Activated naive CD4-positive, alpha-beta T cell treated with Interleukin-2 at 50 U/mL for 16 hours (primary cell): ENCODE data around the gene NEDD4L.
"Not testable (repeated sequence)": the region's sequence is repeated elsewhere in the genome, so short reads cannot be mapped to it uniquely, and the experiment has no call there.

Experiments used
- DNase-seq: peaks from one replicate; pipeline ENCODE4 v3.0.0-alpha.2; 2020

Gene NEDD4L

GRCh38 chr18:58161659-58162058, 117.6 kb downstream of the NEDD4L start:
- no peak for DNase-seq

GRCh38 chr18:58162127-58162526, 118.1 kb downstream of the NEDD4L start:
- no peak for DNase-seq

- DNase-seq = no peak
These were observed 119.1 kb downstream of the NEDD4L start for GRCh38 chr18:58163004-58163590.

GRCh38 chr18:58166278-58166844, 122.3 kb downstream of the NEDD4L start:
- no peak for DNase-seq

- DNase-seq = no peak
These were observed 123.0 kb downstream of the NEDD4L start for GRCh38 chr18:58167073-58167472.

- no peak for DNase-seq
These were observed 124.2 kb downstream of the NEDD4L start for GRCh38 chr18:58168221-58168620.

GRCh38 chr18:58168993-58169392, 125.0 kb downstream of the NEDD4L start:
- no peak for DNase-seq

- no peak for DNase-seq
These were observed 125.4 kb downstream of the NEDD4L start for GRCh38 chr18:58169472-58169871.

- DNase-seq = not testable (repeated sequence)
These were observed 126.0 kb downstream of the NEDD4L start for GRCh38 chr18:58170036-58170435.

- DNase-seq = no peak
These were observed 128.0 kb downstream of the NEDD4L start for GRCh38 chr18:58172031-58172430.

- no peak for DNase-seq
These were observed 130.3 kb downstream of the NEDD4L start for GRCh38 chr18:58174285-58174684.

- no peak for DNase-seq
These were observed 131.2 kb downstream of the NEDD4L start for GRCh38 chr18:58175122-58175785.

GRCh38 chr18:58175786-58176176, 131.8 kb downstream of the NEDD4L start:
- DNase-seq = no peak

- DNase-seq = no peak
These were observed 133.1 kb downstream of the NEDD4L start for GRCh38 chr18:58177004-58177717.

GRCh38 chr18:58177896-58178470, 134.0 kb downstream of the NEDD4L start:
- DNase-seq = no peak

- DNase-seq = no peak
These were observed 134.5 kb downstream of the NEDD4L start for GRCh38 chr18:58178511-58178910.

GRCh38 chr18:58180172-58180571, 136.1 kb downstream of the NEDD4L start:
- DNase-seq = no peak

- peak; percentile 64 for DNase-seq
These were observed 136.8 kb downstream of the NEDD4L start for GRCh38 chr18:58180738-58181353.

- DNase-seq = no peak
These were observed 138.0 kb downstream of the NEDD4L start for GRCh38 chr18:58181988-58182387.

GRCh38 chr18:58183226-58183625, 139.2 kb downstream of the NEDD4L start:
- no peak for DNase-seq

- DNase-seq = no peak
These were observed 142.4 kb downstream of the NEDD4L start for GRCh38 chr18:58186258-58186948.

GRCh38 chr18:58187674-58188073, 143.6 kb downstream of the NEDD4L start:
- DNase-seq = no peak
